Adrenal gland (tissue), 12 donors: ENCODE measurements around the gene NME2. TPM values are rescaled to one million over a fixed set of nuclear protein-coding genes. Genes with fewer than 3 reads are reported as not detected.
"Not testable (repeated sequence)": the region's sequence is repeated elsewhere in the genome, so short reads cannot be mapped to it uniquely, and the experiment has no call there.

Source experiments
- DNase-seq, 7 donors: peaks; one replicate each; pipeline ENCODE4 v3.0.0-alpha.2; 2019 to 2020
- H3K27ac ChIP-seq, 5 donors: fragments of 200-600 bp; sonication (generic) in 4 of 5; 1 replicate in 3 of 5; 2 replicates in 2 of 5; pipeline versions ENCODE4 v1.5.1 to v1.8.0; 2016 to 2020; ENCODE audit warnings: mild to moderate bottlenecking in 1 of 5
- H3K27me3 ChIP-seq: fragments of 200-600 bp; 2 replicates; pipeline ENCODE4 v1.8.0; 2021
- H3K36me3 ChIP-seq, 2 donors: fragments of 200-600 bp; replicated peaks in 1 of 2; 1 replicate in 1 of 2; 2 replicates in 1 of 2; pipeline versions ENCODE4 v1.5.1 to v1.8.0; 2018 to 2022
- H3K4me1 ChIP-seq, 2 donors: fragments of 200-600 bp; replicated peaks in 1 of 2; 1 replicate in 1 of 2; 2 replicates in 1 of 2; pipeline versions ENCODE4 v1.5.1 to v1.8.0; 2018 to 2021
- H3K4me3 ChIP-seq, 4 donors: fragments of 200-600 bp; sonication (generic) in 3 of 4; one replicate each; pipeline ENCODE4 v1.5.1; 2016 to 2018
- H3K9me3 ChIP-seq, 3 donors: fragments of 200-600 bp; sonication (generic) in 1 of 3; replicated peaks in 1 of 3; 1 replicate in 2 of 3; 2 replicates in 1 of 3; pipeline versions ENCODE4 v1.5.1 to v1.8.0; 2016 to 2021
- CTCF ChIP-seq, 6 experiments: fragments of 450-650 bp in 4 of 6; fragments of 200-600 bp in 2 of 6; sonication (generic) in 1 of 6; IDR thresholded peaks; 1 replicate in 5 of 6; 2 replicates in 1 of 6; pipeline versions ENCODE4 v1.5.1 to v1.8.0; 2016 to 2021; ENCODE audit warnings: antibody characterized with exemption in 6 of 6, mild to moderate bottlenecking in 2 of 6, moderate library complexity in 1 of 6
- POLR2A ChIP-seq, 2 donors: fragments of 450-650 bp; IDR thresholded peaks; one replicate each; pipeline ENCODE4 v1.6.1; 2017; ENCODE audit warnings: antibody characterized with exemption in 2 of 2, mild to moderate bottlenecking in 2 of 2, moderate library complexity in 1 of 2
- WGBS, 4 donors: extraction: QIAGEN DNeasy Blood & Tissue Kit in 2 of 4; methylation state at CpG; one replicate each; pipeline versions ENCODE4 v1.1.5 to v1.1.7; 2013 to 2017; 5-methylcytosine and 5-hydroxymethylcytosine counted together
- intact Hi-C, 2 donors: fragments of 100-400 bp; cut with DNase I; formaldehyde crosslinking; loops; one replicate each; pipeline versions ENCODE4 v1.14.1 to v1.15.0; 2022 to 2023
- polyA plus RNA-seq, 3 donors: library from polyadenylated mRNA; stranded (reverse); fragments of 200-250 nt in 2 of 3; fragments of 350-450 nt in 1 of 3; fragmentation: Illumina TruSeq in 1 of 3; extraction: RNeasy Lipid Tissue Mini Kit (QIAGEN cat#74804) in 1 of 3; gene quantifications; one replicate each; pipeline ENCODE4 v1.2.3, GENCODE V29; 2013 to 2014
- total RNA-seq, 9 donors: library from RNA; depleted of rRNA in 4 of 9; stranded (reverse); fragments of >200 nt in 4 of 9; fragments of 120-200 nt in 1 of 9; fragmentation: NEBNext Ultra II Directional in 1 of 9; extraction: Animal tissue kit (Norgen Biotek cat#: 25700) in 1 of 9; gene quantifications; one replicate each; pipeline versions ENCODE4 v1.1.0 to v1.2.4, GENCODE V29; 2013 to 2023
- donor health status: healthy with polysubstance abuse.
- donor health status: Bipolar disorder and iron deficiency.
- donor health status: DM: yes; HTN: yes; CAD: no.
- donor health status: DM: no; HTN: no; CAD: no.
- donor health status: DM: no; HTN: no; CAD: no.
- donor health status: DM: yes; HTN: yes; CAD: no.

The NME2 gene
- total and polyA plus RNA-seq, 12 donors: 271 to 644 (median 404) TPM

GRCh38 chr17:51121620-51122472 lies 44.4 kb upstream of the NME2 start:
- DNase-seq: peak; percentile 87 to 97 (median 96)
- Histone ChIP-seq H3K36me3 (no peaks in the 10 kb centered on the region), H3K4me3 (peak overlapping the region in 2 of 4 donors; percentile 60 to 84), H3K27ac (peak overlapping the region; percentile 96 to 100 (median 99)), H3K4me1 (peaks cover 24 to 26% of the 10 kb centered on the region in 2 donors), H3K9me3 (no peaks in the 10 kb centered on the region), H3K27me3 (no peaks in the 10 kb centered on the region)
- WGBS, 4 donors: 12 to 17% (median 16%) methylated on average over 23 of the region's 23 CpGs
- peak; percentile 88 to 91 for TF ChIP-seq POLR2A (IDR thresholded peaks at IDR 0.05)
- TF ChIP-seq CTCF (IDR thresholded peaks at IDR 0.05): no peak
- intact Hi-C loops: no loop called here

- Histone ChIP-seq H3K27ac (peak overlapping the region in 4 of 5 donors; percentile 97 to 100 (median 99)), H3K4me1 (peaks cover 19 to 22% of the 10 kb centered on the region in 2 donors)
- H3K4me3 ChIP-seq, H3K27me3 ChIP-seq, intact Hi-C loops, DNase-seq, H3K36me3 ChIP-seq, H3K9me3 ChIP-seq: not testable (repeated sequence)
- WGBS, 4 donors: 66 to 81% (median 79%) methylated on average over 10 of the region's 10 CpGs
These were observed 43.6 kb upstream of the NME2 start for GRCh38 chr17:51122473-51123115.

GRCh38 chr17:51124640-51125503 lies 41.3 kb upstream of the NME2 start:
- Histone ChIP-seq H3K27me3 (no peaks in the 10 kb centered on the region), H3K9me3 (no peaks in the 10 kb centered on the region), H3K36me3 (no peaks in the 10 kb centered on the region), H3K4me1 (peaks cover 0 to 7% of the 10 kb centered on the region in 2 donors), H3K27ac (no peak overlapping the region), H3K4me3 (no peak overlapping the region)
- intact Hi-C loops: no loop called here
- no peak for TF ChIP-seq POLR2A (IDR thresholded peaks at IDR 0.05)
- no peak for TF ChIP-seq CTCF (IDR thresholded peaks at IDR 0.05)
- DNase-seq: no peak
- WGBS, 4 donors: 82 to 93% (median 89%) methylated on average over 5 of the region's 5 CpGs

- peak in 1 of 7 donors; percentile 33 for DNase-seq
- H3K27me3 ChIP-seq: no peaks in the 10 kb centered on the region
- H3K9me3 ChIP-seq: no peaks in the 10 kb centered on the region
- H3K27ac ChIP-seq: no peak overlapping the region
- no peaks in the 10 kb centered on the region for H3K36me3 ChIP-seq
- TF ChIP-seq POLR2A (IDR thresholded peaks at IDR 0.05) (no peak), CTCF (IDR thresholded peaks at IDR 0.05) (no peak)
- intact Hi-C loops: no loop called here
- 77 to 87% (median 81%) methylated on average over 3 of the region's 3 CpGs for WGBS, 4 donors
- no peaks in the 10 kb centered on the region for H3K4me1 ChIP-seq
- no peak overlapping the region for H3K4me3 ChIP-seq
These were observed 38.1 kb upstream of the NME2 start for GRCh38 chr17:51128076-51128475.
